HL-60/S4 treated with phorbol 12-myristate 13-acetate at 8.2 ng/mL for 4 days and 3 days (cell line): ENCODE measurements around the gene CETP.

ENCODE experiments used
- in situ Hi-C: fragments of 300-500 bp; cut with MboI; formaldehyde crosslinking; loops from 2 replicates; pipeline ENCODE4 v1.15.0; 2022; ENCODE audit warnings: low sequenced_read_pairs

CETP gene

GRCh38 chr16:56961851-56962281 is at the start of gene CETP:
Gene CETP (plus strand): TSS chr16:56961950. CDS start chr16:56961980, 30 bp downstream.
- in situ Hi-C loops = loop anchor here (25.0 kb wide), 1 partner anchor 200 kb away; no protein-coding TSS in a partner anchor

- in situ Hi-C loops = no loop called here
These were observed 48.7 kb upstream of the CETP start for GRCh38 chr16:56912746-56913708.

- in situ Hi-C loops = no loop called here
These were observed 46.9 kb upstream of the CETP start for GRCh38 chr16:56914896-56915295.

- in situ Hi-C loops = no loop called here
These were observed 46.2 kb upstream of the CETP start for GRCh38 chr16:56915336-56916119.

- in situ Hi-C loops = no loop called here
These were observed 45.0 kb upstream of the CETP start for GRCh38 chr16:56916571-56917403.

GRCh38 chr16:56918467-56919012 is 43.2 kb upstream of the CETP start:
- in situ Hi-C loops = no loop called here

- in situ Hi-C loops = no loop called here
These were observed 42.5 kb upstream of the CETP start for GRCh38 chr16:56919099-56919800.

GRCh38 chr16:56921571-56921970 is 40.2 kb upstream of the CETP start:
- in situ Hi-C loops = no loop called here

GRCh38 chr16:56923481-56924091 is 38.2 kb upstream of the CETP start:
- in situ Hi-C loops = no loop called here

GRCh38 chr16:56927471-56927870 is 34.3 kb upstream of the CETP start:
- in situ Hi-C loops = no loop called here

- in situ Hi-C loops = no loop called here
These were observed 32.1 kb upstream of the CETP start for GRCh38 chr16:56929639-56930038.

GRCh38 chr16:56930486-56931270 is 31.1 kb upstream of the CETP start:
- in situ Hi-C loops = no loop called here

GRCh38 chr16:56931271-56931891 is 30.4 kb upstream of the CETP start:
- in situ Hi-C loops = no loop called here

- in situ Hi-C loops = no loop called here
These were observed 29.6 kb upstream of the CETP start, which contains the start of gene HERPUD1 for GRCh38 chr16:56931892-56932720. Gene HERPUD1 (plus strand): TSS chr16:56932142. CDS start chr16:56932245, 103 bp downstream.

GRCh38 chr16:56932721-56933619 is 28.8 kb upstream of the CETP start:
- in situ Hi-C loops = no loop called here
